Panc1 (cell line): Measurements from ENCODE around the gene SMAD1. TPM values are rescaled to one million over a fixed set of nuclear protein-coding genes. Genes with fewer than 3 reads are reported as not detected.

Experiments
- ATAC-seq: fragments of 200-7000 bp; cut with Tn5 transposase; 2 replicates; pipeline ENCODE4 v1.9.1; 2020; ENCODE audit warnings: mild to moderate bottlenecking, moderate library complexity
- BruUV-seq: library from RNA; stranded (reverse); fragments of 400-500 nt; replicated peaks from 2 replicates; lab custom pipeline; 2021; lab: Mats Ljungman, UMichigan
- CTCF ChIA-PET: fragments of 300-600 bp; sonication (Branson Sonifier 250); formaldehyde crosslinking; loops from one replicate; lab custom pipeline; 2022; ENCODE audit warnings: antibody characterized with exemption; lab: Charles Lee
- POLR2A ChIA-PET: fragments of 300-600 bp; sonication (Branson Sonifier 250); formaldehyde crosslinking; loops from one replicate; lab custom pipeline; 2022; ENCODE audit warnings: antibody characterized with exemption; lab: Charles Lee
- DNase-seq: peaks from one replicate; pipeline ENCODE4 v3.0.0-alpha.2; 2010; ENCODE audit warnings: low read depth, low spot score
- H3K27ac ChIP-seq: 2 replicates; pipeline ENCODE4 v1.5.1; 2011; ENCODE audit warnings: mild to moderate bottlenecking, low read length, inconsistent platforms
- H3K27me3 ChIP-seq: fragments of 200-500 bp; sonication (Bioruptor generic); 2 replicates; pipeline ENCODE4 v1.6.0; 2014; ENCODE audit warnings: low read length, inconsistent platforms; ENCODE audit not compliant: control insufficient read depth, insufficient read depth
- H3K36me3 ChIP-seq: fragments of 200-500 bp; sonication (Bioruptor generic); 2 replicates; pipeline ENCODE4 v1.5.1; 2014; ENCODE audit warnings: inconsistent platforms, mild to moderate bottlenecking, low read length, moderate library complexity; ENCODE audit not compliant: control insufficient read depth, insufficient read depth
- H3K4me1 ChIP-seq: 2 replicates; pipeline ENCODE4 v1.5.1; 2011; ENCODE audit warnings: inconsistent platforms, mild to moderate bottlenecking, low read length, moderate library complexity; ENCODE audit not compliant: control insufficient read depth, insufficient read depth
- H3K4me3 ChIP-seq, 2 experiments: 2 replicates each; pipeline ENCODE4 v1.5.1; 2011 to 2012; ENCODE audit warnings: low read depth in 2 of 2, low read length in 2 of 2, mild to moderate bottlenecking in 2 of 2, inconsistent platforms in 1 of 2, moderate library complexity in 1 of 2
- H3K9me3 ChIP-seq: fragments of 200-500 bp; sonication (Bioruptor generic); 2 replicates; pipeline ENCODE4 v1.5.1; 2014; ENCODE audit warnings: low read depth, mild to moderate bottlenecking, inconsistent platforms, low read length, moderate library complexity; ENCODE audit not compliant: control insufficient read depth, insufficient read depth
- POLR2AphosphoS5 ChIP-seq: IDR thresholded peaks from 2 replicates; pipeline ENCODE4 v1.6.1; 2012; ENCODE audit warnings: mild to moderate bottlenecking, low read depth, low read length, moderate library complexity
- SIN3A ChIP-seq: IDR thresholded peaks from 2 replicates; pipeline ENCODE4 v1.6.1; 2012; ENCODE audit warnings: low read depth, mild to moderate bottlenecking, low read length, moderate library complexity, borderline replicate concordance; ENCODE audit not compliant: insufficient read depth
- TCF7L2 ChIP-seq: IDR thresholded peaks from 2 replicates; pipeline ENCODE4 v1.6.1; 2011; ENCODE audit warnings: mild to moderate bottlenecking, low read depth, low read length, inconsistent platforms
- in situ Hi-C: cut with HindIII; loops from 2 replicates; pipeline ENCODE4 v1.10.0; 2016; ENCODE audit warnings: low sequenced_read_pairs, low pct_unique_long_range_greater_than_20kb
- intact Hi-C: fragments of 100-400 bp; cut with micrococcal nuclease; formaldehyde crosslinking; loops from one replicate; pipeline ENCODE4 v1.10.0; 2022; ENCODE audit not compliant: unreplicated experiment
- total RNA-seq: library from RNA; stranded (reverse); gene quantifications from one replicate; pipeline ENCODE4 v1.2.1, GENCODE V29; 2021; ENCODE audit not compliant: unreplicated experiment
- TF ChIP-seq, protein P1 (sequence below), 2 experiments: IDR thresholded peaks; 2 replicates each; pipeline ENCODE4 v1.6.1; 2011 to 2012; ENCODE audit warnings: low read depth in 2 of 2, control low read depth in 1 of 2, low read length in 1 of 2, mild to moderate bottlenecking in 1 of 2, moderate library complexity in 1 of 2; ENCODE audit not compliant: insufficient read depth in 1 of 2
- TF ChIP-seq, protein P2 (sequence below): fragments of 450-650 bp; IDR thresholded peaks from 2 replicates; pipeline ENCODE4 v1.5.1; 2017; ENCODE audit warnings: mild to moderate bottlenecking

Gene SMAD1
- total RNA-seq, 1 experiment from 2014 or later = 24.1 TPM

GRCh38 chr4:145494666-145495270 is 13.1 kb downstream of the SMAD1 start:
- no peaks in the 10 kb centered on the region for H3K4me1 ChIP-seq
- H3K9me3 ChIP-seq = no peaks in the 10 kb centered on the region
- DNase-seq (no peak), ATAC-seq (no peak)
- BruUV-seq = no TSS peak
- H3K27ac ChIP-seq = no peak overlapping the region
- ChIA-PET POLR2A (interaction anchor here (0.6 kb wide), 1 partner anchor 442 kb away, joined by 3 read pairs; no protein-coding TSS in a partner anchor), CTCF (interaction anchor here (0.7 kb wide), 1 partner anchor 168 kb away, joined by 5 read pairs; no protein-coding TSS in a partner anchor)
- no peaks in the 10 kb centered on the region for H3K36me3 ChIP-seq
- H3K4me3 ChIP-seq = no peak overlapping the region
- TF ChIP-seq SIN3A = no peak
- TF ChIP-seq, protein P1, sequence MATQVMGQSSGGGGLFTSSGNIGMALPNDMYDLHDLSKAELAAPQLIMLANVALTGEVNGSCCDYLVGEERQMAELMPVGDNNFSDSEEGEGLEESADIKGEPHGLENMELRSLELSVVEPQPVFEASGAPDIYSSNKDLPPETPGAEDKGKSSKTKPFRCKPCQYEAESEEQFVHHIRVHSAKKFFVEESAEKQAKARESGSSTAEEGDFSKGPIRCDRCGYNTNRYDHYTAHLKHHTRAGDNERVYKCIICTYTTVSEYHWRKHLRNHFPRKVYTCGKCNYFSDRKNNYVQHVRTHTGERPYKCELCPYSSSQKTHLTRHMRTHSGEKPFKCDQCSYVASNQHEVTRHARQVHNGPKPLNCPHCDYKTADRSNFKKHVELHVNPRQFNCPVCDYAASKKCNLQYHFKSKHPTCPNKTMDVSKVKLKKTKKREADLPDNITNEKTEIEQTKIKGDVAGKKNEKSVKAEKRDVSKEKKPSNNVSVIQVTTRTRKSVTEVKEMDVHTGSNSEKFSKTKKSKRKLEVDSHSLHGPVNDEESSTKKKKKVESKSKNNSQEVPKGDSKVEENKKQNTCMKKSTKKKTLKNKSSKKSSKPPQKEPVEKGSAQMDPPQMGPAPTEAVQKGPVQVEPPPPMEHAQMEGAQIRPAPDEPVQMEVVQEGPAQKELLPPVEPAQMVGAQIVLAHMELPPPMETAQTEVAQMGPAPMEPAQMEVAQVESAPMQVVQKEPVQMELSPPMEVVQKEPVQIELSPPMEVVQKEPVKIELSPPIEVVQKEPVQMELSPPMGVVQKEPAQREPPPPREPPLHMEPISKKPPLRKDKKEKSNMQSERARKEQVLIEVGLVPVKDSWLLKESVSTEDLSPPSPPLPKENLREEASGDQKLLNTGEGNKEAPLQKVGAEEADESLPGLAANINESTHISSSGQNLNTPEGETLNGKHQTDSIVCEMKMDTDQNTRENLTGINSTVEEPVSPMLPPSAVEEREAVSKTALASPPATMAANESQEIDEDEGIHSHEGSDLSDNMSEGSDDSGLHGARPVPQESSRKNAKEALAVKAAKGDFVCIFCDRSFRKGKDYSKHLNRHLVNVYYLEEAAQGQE (IDR thresholded peaks at IDR 0.05; ENCODE audit: insufficient read depth in 1 of 2, low read depth in 2 of 2, low read length in 1 of 2) = no peak
- TF ChIP-seq TCF7L2 = no peak
- TF ChIP-seq, protein P2, sequence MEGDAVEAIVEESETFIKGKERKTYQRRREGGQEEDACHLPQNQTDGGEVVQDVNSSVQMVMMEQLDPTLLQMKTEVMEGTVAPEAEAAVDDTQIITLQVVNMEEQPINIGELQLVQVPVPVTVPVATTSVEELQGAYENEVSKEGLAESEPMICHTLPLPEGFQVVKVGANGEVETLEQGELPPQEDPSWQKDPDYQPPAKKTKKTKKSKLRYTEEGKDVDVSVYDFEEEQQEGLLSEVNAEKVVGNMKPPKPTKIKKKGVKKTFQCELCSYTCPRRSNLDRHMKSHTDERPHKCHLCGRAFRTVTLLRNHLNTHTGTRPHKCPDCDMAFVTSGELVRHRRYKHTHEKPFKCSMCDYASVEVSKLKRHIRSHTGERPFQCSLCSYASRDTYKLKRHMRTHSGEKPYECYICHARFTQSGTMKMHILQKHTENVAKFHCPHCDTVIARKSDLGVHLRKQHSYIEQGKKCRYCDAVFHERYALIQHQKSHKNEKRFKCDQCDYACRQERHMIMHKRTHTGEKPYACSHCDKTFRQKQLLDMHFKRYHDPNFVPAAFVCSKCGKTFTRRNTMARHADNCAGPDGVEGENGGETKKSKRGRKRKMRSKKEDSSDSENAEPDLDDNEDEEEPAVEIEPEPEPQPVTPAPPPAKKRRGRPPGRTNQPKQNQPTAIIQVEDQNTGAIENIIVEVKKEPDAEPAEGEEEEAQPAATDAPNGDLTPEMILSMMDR = no peak
- no peak for TF ChIP-seq POLR2AphosphoS5
- in situ Hi-C loops (no loop called here), intact Hi-C loops (no loop called here)
- no peaks in the 10 kb centered on the region for H3K27me3 ChIP-seq

DNA sequence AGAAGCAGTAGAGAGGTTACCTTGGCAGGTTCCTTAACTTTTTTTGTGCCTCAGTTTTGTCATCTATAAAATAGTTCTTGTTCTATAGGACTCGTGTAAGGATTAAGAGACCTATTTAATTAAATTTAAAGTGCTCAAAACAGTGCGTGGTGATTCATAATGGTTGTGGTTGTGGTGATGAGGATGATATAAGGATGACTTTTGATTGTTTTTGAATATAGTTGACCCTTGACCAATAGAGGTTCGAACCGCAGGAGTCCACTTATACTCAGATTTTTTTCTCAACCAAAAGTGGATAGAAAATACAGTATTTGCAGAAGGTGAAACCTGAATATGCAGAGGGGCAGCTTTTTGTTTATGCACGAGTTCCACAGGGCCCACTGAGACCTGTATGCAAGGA is 14.6 kb downstream of the SMAD1 start:
- BruUV-seq = no TSS peak
- TF ChIP-seq TCF7L2 (no peak), POLR2AphosphoS5 (no peak), SIN3A (no peak)
- TF ChIP-seq, protein P1 (IDR thresholded peaks at IDR 0.05; ENCODE audit: insufficient read depth in 1 of 2, low read depth in 2 of 2, low read length in 1 of 2) = no peak
- TF ChIP-seq, protein P2 = no peak
- H3K27ac ChIP-seq = no peak overlapping the region
- no peak overlapping the region for H3K4me3 ChIP-seq
- H3K36me3 ChIP-seq = no peaks in the 10 kb centered on the region
- no peaks in the 10 kb centered on the region for H3K9me3 ChIP-seq
- POLR2A ChIA-PET = no interaction called here
- in situ Hi-C loops = no loop called here
- ATAC-seq = no peak
- intact Hi-C loops = no loop called here
- CTCF ChIA-PET = no interaction called here
- H3K27me3 ChIP-seq = no peaks in the 10 kb centered on the region
- no peak for DNase-seq
- H3K4me1 ChIP-seq = no peaks in the 10 kb centered on the region
